NCI-H2196 (cell line): ENCODE measurements around the gene B3GAT1.

Experiments used
- DNase-seq: peaks from one replicate; lab custom pipeline; 2025; ENCODE audit not compliant: unreplicated experiment; lab: John Stamatoyannopoulos, UW

B3GAT1 gene

DNA sequence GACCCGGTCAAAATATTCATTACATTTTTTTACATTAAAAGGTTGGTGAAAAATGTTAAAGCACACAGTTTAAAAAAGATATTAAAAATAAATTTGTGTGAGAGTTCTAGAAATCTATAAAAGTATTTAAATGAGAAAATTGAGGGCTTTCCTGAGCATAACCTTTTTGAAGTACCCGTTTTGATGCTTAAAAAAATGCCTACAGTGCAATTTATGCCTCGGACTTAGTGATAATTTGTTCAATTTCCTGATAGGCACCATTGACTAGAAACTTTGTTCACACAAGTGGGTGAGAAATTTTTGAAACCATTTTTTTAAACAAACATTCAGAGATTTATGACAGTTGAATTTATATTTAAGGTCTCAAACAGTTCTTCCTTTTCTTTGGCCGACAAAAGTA lies 29.7 kb upstream of the B3GAT1 start:
- no peak for DNase-seq

DNA sequence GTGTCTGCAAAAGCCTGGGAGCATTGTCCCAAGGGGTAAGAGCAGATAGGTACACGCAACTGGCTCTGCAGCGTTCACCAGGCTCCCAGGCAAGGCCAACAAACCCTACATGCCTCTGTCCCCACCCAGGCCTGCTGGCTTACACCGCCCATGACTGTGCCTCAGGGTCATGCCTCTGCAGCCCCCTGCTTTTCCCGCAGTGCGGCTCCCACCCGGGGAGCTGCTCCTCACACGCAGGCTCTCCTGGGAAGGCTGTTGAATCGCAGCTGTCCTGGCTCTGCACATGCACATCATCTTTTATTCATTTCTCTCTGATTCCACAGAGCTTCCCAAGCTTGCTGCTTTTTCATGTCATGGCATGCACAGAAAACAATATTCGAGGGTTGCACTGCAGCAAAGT lies 29.2 kb upstream of the B3GAT1 start:
- no peak for DNase-seq

DNA sequence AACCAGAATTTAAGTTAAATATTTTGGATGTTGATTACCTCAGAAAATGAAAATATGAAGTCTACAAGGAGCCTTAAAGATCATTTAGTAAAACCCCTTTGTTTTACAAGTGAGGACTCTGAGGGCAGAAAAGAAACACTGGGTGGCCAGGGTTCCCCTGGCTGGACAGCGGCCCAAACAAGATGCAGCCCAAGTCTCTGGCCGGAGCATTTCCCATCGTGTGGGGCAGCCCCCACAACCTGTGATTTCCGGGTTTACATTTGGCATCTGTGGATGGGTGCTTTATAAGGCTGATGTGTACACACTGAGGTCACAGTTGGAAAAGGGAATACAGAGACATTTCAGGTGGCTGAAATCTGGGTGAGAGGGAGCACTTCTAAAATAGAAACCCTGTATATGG lies 28.8 kb upstream of the B3GAT1 start:
- no peak for DNase-seq

DNA sequence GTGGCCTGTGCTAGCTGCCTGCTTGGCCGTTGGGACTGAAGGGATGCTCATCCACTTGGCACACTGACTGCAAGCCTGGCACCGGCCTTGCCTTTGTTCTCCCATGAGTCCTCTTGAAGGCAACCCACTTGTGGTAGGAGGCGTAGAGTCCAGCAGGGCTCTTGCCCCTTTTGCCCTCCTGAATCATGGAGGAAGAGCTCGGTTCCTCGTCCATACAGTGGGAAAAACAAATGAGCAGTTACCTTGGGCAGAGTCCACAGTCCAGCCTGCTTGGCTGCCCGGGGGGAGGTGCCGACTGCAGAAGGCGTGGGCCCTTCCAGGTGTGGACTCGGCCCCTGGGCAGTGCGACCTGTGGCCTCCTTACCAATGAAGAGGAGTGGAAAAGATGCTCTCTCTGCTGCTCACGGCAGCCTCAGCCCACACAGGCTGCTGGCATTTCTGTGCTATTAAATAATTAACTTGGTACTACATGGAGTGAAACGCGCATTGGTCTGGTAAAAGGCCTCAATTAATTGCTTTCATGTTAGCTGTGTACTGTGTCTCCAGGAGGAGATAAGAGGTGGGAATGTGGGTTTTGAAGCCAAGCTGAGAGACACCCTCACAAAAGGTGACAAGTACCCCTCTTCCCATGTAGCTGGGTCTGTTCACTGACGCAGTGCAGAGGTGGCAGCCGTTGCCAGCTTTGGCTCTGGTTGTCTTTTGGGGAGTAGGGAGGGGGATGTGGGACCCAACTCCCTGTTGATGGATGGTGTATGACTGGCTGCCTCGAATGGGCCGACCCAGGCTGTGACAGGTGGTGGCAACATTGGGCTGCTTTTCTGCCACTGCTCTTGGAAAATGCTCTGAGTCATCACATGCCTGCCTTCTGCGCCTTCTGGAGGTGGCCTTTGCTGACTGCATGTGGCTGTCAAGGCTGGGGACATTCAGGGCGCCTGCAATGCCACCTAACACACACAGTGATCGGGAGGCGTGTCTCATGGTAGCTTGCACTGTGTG lies 26.8 kb upstream of the B3GAT1 start:
- DNase-seq: no peak

DNA sequence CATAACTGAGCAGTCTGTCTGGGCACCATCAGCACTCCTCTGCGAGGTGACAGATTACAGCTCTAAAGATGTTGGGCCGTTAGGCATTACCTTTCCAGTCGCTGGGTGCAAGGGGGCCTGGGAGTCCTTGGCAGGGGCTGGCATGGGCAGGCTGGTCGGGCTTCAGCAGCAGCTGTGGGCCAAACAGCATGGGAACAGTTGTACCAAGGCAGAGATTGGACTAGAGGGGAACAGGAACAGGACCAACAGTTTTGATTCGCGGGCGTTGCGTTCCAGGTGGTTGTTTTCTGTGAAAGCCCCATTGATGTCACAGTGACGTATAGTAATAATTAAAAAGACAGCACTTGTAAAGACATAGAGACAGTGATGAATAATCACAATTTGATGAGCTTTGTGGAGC lies 25.8 kb upstream of the B3GAT1 start:
- no peak for DNase-seq

DNA sequence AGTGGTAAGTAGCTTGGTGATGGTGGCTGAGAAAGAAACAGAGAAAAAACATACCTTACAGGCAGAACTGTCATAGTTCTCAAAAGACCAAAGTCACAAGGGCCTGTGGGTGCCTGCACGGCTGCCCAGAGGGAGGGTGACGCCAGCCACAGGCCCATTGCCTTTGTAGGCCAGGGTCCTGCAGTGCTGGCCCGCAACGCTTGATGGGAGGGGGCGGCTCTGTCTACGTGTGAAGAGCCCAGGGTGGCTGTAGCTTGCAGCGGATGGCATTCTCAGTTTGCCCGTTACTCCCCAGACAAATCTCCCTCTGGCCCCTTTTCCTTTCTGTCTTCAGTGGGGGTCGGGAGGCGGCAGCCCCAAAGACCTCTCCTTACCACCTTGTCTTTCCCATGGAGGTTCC lies 24.7 kb upstream of the B3GAT1 start:
- DNase-seq: no peak

DNA sequence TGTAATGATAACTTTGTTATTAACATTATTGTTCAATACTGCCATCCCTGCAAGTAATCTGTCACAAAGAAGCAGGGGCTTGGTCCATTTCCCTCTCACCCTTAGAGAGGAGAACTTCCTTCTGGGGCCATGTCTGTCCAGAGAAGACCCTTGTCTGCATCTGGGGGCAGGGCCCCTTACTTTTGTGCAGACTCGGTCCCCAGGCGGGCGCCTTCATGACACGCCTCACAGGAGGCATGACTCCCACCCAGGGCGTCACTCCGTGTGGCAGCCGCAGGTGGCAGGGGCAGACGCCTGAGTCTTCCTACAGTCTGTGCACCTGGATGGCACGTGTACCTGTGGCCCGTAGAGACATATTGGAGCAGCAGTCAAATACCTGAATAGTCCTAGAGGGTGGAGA lies 21.8 kb upstream of the B3GAT1 start:
- no peak for DNase-seq

DNA sequence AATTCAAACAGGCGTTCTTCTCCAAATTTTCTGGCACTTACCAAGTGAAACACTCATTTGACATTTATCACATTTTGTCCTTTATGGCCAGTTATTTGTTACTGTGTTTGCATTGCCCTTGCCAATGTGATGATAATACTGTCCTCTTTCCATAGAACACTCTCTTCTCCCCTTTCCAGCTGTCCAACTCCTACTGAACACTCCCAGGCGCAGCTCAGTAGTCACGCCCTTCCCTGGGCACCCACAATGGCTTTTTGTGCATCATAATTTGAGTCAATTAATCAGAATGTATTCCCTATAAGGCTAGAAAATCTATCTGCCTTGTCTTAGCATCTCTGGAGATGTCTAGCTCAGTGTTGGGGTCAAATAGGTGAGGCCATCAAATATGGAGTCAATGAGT lies 21.2 kb upstream of the B3GAT1 start:
- no peak for DNase-seq

DNA sequence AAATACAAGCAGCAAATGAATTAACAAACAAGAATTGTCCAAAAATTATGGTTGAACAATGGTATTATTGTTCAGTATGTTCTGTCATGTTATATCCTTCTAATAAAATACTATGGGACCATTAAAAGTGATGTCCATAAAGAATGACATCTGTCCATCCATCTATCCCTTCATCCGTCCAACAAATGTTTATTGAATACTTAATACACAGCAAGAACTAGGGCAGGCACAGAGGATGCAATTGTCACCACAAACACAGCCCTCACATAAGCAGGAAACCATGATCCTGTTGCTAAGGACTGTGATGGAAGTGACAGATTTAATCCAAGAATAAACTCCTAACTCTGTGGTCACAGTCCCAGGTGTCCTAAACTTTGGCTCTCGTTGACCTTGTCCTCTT lies 20.7 kb upstream of the B3GAT1 start:
- no peak for DNase-seq

DNA sequence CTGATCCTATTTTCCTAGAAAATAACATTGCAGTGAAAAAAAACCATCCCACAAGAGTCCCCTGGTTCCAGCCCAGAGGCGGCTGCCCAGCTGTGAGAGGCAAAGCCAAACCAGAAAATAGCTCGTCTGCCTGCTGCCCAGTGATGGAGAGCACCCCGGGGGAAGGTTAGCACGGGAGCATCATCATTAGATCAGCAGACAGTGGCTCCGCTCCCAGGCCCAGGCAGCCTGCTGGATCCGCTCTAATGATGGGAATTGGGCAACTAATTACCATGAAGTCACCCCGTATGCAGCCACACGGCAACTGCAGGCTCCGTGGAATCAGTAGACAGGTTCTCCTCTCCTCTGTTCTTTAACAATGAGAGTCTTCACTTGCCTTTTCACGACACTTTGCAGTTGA lies 17.1 kb upstream of the B3GAT1 start:
- DNase-seq: no peak

DNA sequence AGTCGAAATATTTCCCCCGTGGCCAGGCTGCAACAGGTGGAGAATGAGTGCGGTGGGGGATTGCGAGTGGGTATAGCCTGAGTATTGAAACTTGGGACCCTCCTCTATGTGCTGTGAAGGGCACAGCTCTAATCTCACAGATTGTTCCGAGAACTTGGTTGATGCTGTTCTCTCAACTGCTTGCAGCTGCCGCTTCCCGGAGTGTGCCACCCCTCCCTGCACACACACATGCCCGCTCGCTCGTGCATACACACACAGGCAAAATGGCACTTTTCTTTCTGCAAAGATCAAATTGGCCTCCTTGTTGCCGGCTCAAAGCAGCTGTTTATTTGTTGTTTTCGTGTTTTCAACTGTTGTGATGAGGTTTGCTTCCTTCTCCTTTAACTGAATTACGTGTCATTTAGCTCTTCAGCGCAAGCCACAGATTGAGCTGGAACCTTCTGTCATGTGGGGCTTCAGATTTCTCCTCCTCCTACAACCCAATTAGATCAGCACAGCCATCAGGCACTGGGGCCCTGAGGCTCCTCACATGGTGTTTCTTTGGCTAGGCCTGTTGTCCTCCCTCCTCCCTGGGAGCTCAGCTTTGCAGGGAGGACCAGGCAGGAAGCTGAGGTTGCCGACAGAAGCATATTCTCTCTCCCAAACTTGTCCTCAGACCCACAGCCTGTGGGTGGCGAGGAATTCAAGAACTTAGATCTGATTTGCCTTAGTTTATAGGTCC lies 13.9 kb upstream of the B3GAT1 start:
- DNase-seq: no peak

DNA sequence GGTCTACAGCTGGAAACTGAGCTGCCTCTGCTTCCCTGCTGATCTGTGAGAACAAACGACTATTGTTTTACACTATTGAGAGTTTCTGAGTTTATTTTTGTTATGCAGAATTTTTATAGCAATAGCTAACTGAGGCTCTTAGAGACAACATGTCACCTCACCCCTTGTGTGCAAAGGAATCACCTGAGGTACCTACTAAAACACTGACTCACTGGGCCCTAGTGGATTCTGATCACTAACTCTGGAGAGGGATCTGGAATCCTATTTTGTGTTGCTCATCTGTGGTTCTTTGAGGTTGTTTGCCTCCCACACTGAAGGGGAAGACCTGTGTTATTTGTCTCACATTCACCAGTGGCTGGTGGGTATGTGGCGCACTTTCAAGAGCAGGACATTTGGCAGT lies 13.4 kb upstream of the B3GAT1 start:
- no peak for DNase-seq

DNA sequence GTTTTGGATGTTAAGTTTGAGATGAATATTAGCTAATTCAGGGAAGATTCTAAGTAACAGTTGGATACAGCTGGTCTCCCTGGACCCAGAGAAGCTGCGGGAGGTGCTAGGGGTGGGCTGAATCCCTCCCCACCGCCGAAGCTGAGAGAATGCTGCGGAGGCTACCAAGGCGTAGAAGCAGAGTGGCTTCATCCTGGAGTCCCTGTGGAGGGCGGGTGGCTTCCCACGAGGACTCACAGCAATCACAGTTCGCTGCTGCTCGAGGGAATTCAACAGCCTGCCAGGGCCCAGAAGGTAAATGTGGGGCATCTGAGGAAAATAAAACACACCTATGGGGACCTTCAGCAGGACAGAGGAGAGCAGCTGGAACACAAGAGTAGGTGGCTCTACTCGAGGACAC lies 11.1 kb upstream of the B3GAT1 start:
- no peak for DNase-seq

DNA sequence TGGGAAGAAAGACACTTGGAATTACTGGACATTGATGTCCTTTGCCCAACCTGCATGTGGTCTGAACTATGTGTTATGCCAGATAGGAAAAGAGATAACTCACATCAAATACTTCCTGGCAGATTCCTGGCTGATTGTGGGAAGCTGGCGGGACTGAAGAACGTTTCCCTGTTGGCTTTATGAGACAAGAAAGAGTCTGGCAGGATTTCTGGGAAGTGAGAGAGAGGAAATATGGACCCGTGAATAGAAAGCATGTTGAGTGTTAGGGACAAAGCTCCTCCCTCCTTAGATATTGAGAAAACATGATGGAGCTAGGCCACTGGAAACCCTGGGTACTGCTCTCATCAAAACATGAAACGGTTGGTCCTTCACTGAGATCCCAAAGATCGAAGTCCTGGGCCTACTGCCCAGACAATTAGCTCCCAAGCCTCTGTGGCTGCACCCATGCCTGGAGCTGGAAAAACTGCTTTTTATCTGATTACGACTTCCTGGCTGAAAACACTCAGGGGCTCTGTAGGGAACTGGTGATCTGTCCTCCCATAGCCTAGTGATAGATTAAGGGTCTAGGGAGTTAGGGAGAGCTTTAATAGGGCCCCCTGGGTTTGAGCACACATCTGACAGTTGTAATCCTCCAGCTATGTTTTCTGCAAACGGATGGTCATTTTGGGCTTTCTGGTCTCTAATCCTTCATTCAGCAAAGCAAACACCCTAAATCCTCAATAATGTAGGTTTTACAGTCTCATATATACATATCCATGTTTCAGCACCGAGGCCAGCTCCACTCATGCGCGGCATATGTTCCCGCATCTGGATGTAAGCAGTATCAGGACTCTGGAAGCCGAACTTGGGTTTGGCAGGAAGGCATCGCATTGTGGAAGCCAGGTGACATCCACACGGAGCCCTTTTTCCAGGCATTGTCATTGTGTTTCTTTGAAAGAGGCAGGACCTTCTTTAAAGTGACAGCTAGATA lies 6.1 kb upstream of the B3GAT1 start:
- no peak for DNase-seq

DNA sequence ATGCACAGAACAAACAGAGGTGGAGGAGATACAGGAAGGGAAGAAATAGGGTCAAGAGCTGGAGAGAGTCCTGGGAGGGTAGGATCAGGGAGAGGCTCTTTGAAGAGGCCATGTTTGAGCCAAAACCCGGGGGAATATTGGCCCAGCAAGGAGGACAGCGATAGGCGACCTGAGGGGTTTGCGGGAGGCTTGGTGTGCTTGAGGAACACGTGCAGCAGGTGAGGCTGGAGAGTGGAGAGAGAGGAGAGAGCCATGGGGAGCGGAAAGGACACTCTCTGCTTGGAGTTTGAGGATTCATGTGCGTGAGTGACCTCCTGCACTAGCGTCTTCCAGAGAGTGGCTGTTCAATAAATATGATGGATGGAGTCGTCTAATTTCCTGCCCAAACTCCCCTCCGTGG lies 4.7 kb upstream of the B3GAT1 start:
- no peak for DNase-seq

DNA sequence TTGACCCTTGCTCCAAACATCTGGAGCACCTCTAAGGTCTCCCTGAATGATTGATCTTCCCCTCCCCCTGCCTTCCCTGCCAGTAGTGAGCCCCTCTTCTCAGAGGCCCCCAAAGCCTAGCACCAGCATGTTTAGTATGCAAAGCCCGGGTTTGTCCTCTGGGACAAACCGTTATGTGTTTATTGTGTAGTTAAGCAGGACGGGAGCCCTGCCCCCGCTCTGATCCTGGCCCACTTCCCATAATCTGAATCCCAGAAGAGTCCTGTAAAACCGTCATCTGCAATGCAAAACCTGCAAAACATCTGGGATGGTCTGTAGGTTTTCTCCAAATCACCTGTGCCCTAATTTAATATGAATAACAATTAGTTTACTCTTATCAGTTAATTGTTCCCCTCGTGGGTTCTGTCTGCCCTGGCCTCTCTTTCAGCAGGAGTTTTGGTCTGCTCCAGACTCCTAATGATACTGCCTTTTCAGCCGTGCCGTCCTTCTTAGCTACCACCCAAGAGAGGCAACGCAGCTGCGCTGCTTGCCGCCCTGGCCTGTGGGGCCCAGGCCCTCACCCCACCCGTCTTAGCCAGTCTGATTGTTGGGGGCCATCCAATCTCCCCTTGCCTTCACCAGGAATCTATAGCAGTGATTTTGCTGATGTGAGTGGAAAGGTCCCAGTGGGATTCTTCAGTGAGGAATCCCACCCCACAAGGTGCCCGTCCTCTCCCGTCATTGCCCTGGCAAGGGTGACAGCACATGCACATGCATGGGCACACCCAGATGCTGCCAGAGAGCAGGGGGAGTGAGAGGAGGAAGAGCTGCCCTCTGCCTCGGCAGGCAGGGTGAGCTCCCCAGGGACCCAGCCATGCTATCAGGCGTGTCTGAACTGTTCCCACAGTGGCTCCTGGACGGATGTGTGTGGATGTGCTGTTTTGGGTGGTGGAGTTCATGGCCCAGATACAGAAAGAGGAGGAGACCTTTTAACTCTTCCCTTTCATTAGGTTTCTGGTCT lies 3.0 kb upstream of the B3GAT1 start:
- no peak for DNase-seq

DNA sequence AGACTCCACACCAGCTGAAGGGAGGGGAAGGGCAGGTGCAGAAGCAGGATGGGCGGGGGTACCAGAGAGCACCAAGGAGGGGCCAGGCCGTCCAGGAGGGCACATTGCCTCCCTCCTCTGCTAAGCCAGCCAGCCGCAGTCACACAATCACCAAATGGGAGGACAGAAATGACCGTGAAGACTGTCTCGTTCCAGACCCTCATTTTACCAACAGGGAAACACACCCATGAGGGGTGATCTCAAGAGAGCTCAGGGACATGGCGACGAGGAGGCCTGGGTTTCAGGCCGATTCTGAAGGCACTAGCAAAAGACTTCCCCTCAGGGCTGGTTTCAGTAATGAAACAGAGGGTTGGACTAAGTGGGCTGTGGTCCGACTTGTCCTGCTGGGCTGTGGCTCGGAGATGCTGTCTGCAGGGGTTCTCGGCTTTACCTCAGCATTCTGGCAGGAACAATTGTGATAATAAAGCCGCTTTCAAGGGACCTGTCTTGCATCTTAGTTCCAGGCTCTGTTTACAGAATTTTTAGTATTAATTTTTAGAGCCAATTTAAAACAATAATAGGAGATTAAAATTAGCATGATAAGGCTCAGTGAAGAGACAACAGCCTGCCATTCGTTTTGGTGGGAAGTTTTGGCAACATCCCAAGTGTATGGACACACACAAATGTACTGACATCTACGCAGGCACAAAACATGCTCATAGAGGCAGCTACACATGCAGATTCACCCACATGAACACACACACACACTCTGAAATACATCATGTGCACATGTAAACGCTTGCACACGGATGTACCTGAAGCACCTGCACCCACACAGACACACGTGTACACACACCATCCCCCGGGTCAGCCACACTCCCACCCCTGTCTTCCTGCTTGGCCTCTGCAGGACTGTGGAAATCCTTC lies 2.0 kb upstream of the B3GAT1 start:
- no peak for DNase-seq

DNA sequence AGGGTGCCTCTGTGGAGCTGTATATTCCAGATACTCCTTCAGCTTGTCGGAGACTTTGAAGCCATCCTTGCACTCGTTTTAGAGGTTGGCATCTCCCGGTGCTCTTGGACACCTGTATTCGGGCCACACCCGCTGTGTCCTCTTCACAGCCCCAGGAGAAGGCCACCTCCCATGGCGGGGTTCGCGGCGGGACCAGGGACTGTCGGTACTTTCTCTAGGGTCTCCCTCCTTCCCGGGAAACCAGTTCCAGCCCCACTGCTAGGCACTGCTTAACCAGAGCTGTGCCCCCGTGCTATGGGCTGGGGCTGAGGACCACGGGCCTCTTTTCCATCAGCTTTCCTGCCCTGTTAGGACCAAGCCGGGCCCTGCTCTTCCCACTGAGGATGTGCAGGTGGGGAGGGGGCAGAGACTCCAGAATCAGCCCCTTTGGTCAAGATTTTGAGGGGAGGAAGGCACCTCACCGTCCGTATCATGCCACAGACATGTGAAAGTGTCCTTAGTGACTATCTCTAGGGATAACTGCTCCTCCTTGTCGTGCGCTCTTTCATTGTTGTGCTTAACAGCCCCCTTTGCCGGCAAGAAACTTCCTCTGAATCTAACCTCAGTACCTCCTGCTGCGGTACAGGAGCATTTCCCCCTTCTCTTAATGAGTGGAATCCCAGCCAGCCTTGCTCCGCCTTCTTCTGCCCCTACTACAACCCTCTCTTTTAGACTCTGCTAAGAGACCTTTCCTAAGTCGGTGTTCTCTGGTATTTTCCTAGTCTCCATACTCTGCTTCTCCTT lies 1.2 kb upstream of the B3GAT1 start:
- DNase-seq: no peak
